CD4-positive, alpha-beta T cell treated with Interleukin-2 at 100 ng/mL for 4 hours (primary cell): ENCODE results near the gene CRACDL.
A peak's percentile ranks its signal among the peaks of the same experiment; 100 is the strongest.

ENCODE experiments used
- DNase-seq: peaks from one replicate; pipeline ENCODE4 v3.0.0-alpha.2; 2020; ENCODE audit warnings: low spot score

The CRACDL gene

DNA sequence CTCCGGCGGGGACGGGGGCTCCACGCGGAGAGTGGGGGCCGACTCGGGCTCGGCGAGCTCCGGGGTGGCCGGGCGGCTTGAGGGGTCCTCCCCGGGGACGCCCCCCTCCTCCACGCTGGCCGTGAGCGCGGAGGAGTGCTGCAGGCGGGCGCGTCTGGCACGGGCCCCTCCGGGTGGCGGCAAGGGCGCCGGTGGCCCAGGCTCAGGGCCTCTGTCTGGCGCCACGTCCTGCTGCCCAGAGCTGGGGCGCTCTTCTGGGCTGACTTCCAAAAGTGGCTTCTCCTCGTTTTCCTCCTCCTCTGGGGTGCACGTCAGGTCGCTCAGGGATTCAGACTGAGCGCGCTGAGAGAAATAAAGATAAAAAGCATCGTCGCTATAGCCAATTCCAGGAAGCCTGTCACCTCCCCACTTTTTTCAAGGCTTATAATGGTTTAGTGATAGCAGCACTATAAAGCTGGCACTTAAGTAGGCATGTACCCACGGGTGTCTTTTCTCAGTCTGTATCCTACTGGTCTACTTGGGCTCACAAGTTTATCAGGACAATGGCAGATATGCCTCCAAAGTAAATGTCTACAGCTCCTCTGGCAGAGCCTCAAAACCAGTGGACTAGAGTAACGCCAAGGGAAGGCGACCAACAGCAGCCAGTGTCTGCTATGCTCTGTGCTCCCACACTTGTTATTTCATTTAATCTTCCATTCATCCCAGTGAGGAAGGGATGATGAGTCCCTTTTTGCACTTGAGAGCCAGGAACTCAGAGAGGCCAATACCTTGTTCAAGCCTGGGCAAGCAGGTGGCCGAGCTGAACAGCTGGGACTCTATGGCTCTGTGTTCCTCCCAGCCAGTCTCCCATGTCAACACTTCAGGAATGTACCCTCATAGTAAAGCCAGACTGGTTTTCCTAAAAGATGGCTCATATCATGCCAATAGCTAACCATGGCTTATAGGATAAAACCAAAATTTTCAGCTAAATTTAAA lies 112.5 kb downstream of the CRACDL start:
- DNase-seq = no peak

DNA sequence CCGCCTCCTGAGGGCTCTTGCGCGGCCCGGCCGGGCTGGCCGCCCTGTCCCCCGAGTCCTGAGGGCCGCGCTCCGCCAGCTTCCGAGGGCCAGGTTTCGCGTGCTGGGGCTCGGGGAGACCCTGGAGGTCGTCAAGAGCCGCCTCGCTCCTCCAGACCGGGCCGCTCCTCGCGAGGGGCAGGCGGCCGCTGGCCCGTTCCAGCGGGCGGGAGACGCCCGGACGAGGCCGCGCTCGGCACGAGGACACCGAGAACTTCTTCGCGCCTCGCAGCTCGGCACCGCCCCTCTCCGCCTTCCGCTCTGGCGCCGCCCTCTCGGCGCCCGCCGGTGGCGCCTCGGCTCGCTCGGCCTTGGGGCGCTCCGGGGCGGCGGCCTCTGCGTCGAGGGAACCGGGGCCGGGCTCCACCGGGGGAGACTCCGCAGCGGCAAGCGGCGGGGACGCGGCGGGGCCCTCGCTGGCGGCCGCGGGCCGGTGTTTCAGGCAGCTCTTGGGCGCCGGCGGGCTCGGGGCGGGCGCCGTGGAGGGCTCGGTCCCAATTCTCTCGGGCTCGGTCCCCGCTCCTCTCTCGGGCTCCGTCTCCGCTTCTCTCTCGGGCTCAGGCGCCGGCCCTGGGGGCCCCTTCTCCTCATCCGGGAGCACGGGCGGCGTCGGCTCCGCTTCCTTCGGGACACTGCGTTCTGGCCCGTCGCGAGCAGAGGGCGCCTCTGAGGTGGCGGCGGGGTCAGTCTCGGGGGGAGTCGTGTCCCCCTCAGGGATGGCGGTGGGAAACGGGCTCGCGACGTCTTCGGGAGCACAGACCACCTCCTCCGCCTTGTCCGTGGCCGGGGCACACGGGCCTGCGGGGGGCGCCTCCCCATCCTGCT lies 113.5 kb downstream of the CRACDL start:
- peak; percentile 61 for DNase-seq

DNA sequence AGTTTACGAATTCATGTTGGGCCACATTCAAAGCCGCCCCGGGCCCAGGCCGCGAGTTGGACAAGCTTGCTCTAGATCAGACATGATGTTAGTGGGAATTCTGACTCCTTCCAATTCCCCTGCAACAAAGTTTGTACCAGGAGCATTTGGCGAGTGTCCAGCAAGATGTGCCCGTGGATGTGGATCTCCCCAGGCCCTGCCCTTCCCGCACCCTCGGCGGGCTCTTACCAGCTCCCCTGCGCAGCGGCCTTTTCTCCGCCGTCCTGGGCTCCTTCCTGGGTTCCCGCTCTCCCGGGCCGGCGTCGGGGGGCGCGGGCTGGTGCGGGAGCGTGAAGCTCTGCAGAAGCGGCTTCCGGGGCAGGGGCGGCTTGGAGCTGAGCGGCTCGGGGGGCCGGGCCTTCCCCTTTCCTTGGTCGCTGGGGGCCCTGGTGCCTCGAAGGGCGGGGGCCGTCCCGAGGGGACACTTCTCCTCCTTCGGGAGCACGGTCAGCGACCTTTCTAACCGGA lies 114.3 kb downstream of the CRACDL start:
- no peak for DNase-seq

DNA sequence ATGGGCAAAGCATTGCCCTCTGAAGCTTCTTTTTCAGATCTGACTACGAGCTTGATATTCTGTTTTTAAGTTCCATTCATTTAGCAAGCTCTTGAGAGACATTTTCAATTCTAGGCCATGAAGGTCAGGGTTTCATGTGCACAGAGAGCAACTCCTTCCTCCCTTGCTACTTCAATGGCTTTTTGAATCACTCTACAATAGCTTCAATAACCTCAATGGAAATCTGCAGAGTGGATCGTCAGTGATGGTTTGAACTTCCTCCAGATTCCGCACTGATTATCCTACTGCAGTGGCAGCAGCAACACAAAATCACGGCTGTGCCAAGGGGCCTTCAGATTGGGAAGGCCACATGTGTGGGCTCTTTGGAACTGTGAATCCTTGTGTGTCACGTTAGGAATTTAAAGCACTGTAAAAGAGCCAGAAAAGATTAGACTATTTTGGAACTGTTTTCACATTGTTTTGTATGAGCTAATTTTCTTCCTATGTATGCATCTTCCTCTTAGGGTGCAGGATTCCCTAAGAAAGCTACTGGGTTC lies 116.7 kb downstream of the CRACDL start:
- no peak for DNase-seq

DNA sequence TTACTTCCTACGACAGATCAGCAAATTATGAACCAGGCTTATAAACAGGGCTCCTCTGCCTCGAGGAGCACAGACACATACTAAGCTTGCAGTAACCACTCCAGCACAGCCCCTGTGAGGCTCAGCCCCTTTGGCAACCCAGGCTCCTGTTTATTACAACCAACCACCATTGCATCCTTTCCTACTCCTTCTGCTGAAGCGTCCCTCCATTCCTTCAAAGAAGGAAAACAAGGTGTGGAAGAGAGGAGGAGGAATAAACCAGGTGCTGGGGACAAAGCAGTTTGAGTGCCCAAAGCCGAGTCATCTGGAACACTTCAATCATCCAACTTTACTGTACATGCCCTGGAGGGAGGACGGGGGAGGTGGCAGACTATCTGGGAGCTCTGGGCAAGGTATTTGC lies 117.9 kb downstream of the CRACDL start:
- no peak for DNase-seq

DNA sequence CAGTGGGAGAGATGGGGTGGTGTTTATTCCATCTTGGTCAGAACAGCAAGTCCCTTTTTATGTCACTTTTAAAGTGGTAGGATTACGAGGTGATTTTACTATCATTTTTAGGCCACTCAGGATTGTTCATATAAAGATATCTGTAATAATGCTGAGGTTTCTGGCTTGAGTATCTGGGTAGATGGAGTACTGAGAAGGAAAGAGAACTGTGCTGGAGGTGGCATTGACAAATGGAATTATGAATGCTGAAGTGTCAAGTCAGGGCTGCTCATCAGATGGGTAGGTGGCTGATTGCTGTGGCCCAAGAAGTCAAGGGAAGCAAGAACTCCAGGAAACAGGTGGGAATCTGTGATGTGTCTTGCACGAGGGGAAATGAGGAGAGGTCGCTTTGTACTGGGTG lies 119.7 kb downstream of the CRACDL start:
- no peak for DNase-seq

DNA sequence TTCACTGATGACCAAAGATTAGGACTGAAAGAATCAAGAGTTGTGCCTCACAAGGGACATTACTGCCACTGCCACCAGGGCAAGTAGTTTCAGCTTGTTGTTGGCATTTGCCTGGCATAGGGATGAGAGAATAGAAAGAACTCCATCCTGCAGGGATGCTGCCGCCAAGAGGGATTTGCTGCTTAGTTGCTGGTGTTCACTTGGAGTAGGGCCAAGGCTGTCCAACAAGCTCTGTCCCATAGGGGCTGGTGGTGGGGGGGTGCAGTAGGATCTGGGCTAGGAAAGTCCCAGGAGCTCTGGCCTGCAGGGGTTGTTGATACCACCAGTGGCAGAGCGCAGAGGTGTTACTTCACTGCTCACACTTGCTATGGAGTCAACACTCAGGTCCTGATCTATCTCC lies 120.2 kb downstream of the CRACDL start:
- DNase-seq = no peak

DNA sequence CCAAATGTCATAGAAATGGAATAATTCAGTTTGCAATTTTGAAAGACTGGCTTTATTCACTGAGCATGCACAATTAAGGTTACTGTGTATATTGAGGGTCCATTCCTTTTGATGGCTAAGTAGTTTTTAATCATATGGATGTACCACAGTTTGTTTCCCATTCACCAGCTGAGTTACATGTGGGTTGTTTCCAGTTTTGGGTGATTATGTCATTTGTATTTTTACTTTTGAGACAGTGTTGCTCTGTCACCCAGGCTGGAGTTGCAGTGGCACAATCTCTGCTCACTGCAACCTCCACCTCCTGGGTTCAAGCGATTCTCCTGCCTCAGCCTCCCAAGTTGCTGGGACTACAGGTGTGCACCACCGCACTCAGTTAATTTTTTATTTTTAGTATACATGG lies 124.3 kb downstream of the CRACDL start:
- DNase-seq = no peak

DNA sequence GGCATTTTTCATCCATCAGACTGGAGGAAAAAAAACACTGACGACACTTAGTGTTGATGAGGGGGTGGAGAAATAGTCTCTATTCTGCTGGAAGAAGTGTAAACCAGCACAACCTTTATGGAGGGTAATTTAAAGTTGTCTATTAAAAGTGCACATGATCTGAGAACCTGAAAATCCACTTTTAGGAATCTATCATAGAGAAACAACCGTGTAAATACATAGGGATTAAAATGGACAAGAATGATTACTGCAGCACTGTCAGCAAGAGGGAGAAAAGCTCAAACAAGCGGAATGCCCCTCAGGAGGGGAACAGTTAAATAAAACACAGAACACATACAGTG lies 125.5 kb downstream of the CRACDL start:
- no peak for DNase-seq

DNA sequence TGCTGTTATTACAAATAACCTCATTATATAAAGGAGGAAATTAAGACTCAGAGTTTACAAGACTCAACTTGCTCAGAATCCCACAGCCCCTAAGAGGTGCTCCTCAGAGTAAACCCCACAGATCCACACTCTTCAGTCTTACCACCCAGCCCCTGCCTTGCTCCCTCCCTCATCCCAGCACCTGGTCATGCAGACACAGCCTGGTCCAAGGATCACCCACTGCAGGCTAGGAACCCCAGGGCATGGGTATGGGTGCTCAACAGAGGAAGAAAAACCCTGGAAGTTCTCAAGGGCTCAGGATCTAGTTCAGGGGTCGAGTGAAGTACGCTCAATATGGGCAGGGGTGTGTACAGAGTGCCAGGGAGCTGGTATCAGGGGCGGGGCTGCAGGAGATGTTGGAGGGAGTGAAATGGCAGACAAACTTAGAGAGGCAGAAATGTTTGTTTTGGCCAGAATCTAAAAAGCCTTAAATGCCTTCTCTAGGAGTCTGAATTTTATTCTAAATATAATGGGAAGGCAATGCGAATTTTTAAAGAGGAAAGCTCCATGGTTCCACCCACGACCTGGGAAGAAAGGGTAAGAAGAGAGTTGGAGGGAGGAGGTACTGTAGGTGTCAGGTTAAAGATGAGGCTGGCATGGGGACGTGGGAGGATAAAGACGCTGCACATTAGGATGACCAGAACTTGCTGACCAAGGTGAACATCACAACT lies 126.0 kb downstream of the CRACDL start:
- DNase-seq = no peak

DNA sequence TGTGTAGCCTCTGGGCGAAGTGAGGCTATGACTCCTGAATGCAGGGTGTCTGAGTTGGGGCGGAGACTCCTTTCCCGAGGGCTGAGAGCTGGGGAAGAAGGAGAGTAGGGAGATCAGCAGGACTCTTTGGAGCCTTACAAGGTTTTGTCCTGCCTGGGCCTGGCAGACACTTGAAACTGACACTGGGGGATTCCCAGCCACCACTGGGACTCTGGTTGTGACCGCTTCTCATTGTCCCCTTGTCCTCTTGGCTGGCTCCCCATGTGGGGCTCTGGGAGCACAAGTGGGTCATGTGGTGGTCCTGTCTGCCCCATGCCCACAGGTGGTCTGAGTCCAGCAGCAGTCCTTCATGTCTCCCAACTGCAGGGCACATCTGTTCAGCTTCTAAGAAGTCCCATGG lies 126.9 kb downstream of the CRACDL start:
- DNase-seq = no peak

DNA sequence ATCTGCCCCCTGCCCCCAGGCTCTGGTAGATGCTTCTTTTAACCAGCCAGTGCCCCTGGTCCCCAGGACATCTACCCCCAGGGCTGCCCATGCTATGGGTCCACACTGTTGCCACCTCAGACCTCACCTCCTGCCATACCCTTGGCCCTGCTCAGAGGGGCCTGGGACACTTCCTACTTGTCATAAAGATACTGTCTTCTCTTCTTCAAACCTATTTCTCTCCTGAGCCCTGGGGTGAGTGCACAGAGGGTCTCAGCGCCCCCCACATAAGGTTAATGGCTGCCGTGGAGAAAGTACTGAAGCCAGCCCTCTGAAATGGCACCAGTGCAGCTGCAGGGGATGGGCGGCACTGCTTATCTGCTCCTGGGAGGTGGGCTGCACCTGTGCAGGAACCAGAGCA lies 127.5 kb downstream of the CRACDL start:
- DNase-seq = no peak

DNA sequence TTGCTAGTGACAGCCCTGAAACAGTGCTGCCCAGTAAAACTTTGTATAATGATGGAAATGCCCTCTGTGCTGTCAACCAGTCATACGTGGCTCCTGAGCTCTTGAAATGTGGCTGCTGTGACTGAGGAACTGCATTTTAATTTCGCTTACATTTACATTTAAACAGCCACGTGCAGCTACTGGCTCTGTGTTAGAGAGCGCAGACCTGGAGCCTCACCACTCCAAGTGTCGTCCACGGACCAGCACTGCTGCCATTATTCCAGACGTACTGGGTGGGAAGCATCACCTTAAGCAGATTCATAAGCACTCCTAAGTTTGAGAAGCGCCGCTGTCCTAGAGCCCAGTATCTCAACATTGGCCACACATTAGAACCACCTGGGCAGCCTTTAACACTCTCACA lies 128.1 kb downstream of the CRACDL start:
- DNase-seq = no peak

DNA sequence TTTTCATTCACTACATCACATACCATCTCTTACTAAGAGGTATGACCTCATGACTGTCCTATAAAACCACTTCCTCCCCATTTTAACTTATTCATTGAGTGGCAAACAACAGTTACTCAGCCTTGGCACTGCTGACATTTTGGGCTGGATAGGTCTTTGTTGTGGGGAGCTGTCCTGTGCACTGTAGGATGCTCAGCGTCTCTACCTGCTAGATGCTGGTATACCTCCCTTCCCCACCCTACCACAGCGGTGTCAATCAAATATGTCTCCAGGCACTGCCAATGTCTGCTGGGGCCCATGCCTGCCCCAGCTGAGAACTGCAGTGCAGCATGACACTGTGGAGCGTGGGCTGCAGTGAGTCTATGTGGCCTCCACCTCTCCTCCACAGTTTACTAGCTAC lies 128.8 kb downstream of the CRACDL start:
- peak; percentile 59 for DNase-seq

DNA sequence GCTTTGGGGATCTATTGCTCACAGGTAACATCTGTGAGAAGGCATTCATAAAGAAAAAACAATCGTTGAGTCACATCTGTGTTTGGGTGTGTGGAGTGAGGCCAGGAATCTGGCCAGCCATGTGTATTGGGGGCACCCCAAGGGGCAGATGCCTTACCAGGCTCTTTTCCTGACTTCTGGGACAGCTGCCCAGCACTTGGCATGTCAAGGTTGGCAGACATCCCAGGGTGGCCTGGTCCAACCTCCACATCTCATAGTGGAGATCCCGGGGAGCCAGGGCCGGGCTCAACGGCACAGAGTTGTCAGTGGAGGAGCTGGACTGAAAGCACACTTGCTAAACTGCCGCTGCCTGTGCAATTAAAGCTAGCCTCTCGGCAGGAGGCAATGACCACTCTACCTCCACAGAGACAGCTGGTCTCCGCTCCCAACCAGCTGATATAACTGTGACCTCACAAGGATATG lies 129.8 kb downstream of the CRACDL start:
- no peak for DNase-seq

DNA sequence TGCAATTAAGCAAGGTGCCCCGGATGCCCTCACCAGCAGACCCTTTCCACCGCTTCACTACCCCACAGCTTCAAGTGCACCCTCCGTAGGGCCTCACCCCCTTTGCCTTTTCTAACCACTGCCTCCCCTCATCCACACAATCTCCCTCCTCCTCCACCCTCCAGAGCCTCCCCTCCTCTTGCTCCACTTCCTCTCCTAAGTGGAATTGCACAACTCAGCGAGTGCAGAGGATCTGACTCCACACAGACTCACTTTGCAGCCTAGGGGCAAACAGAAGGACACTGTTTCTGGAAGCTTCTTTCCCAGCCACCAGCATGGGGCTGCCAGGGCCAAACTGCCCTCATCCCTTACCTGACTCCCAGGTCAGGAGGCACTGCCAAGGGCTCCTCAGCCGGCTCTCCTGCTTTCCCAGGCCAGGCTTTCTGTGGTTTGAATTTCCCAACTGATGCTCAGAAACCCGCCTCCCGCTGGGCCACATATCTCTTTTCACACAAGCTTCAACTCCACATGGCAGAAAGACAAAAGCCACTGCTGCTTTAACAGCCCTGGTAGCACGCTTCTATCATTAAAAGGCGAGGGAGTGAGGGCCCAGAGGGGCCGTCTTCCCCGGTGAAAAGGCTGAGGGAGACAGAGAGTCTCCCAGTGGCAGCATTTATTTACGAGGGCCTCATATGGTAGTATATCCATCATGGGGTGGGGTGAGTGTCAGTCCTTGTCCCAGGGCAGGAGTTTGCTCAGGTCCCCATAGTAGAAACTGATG lies 130.4 kb downstream of the CRACDL start:
- no peak for DNase-seq

DNA sequence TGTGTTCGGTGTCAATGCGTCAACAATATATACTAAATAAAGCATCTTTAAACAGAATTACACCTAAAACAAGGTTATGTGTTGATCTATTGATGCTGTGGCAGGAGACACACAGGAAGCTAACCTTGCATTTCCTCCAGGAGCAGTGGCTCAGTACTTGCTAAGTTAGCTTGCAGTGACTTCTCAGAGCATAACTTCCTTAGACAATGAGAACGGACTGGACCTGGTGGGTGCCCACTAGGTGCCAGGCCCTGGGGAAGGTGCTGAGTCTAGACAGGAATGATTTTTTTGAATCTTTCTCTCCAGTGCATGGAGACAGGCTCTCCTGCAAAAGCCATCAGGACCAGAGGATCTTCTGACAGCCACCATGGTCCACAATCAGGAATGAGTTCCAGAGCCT lies 131.3 kb downstream of the CRACDL start:
- no peak for DNase-seq

DNA sequence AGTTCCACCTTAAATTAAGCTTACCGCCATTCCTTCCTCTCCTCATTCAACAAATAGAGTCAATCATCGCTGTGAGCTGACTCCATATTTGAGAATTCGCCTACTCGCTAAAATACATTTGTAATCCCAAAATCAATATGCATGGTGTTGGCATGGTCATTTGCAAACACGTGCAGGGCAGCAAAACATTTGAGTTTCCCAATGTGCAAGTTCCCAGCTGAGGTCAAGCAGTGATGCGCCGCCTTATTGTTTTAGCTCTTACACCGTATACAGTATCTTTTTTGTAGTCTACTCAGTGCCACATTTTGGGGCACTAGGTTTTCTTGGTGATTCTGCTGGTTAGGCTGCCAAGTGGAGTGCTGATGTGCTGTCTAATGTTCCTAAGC lies 131.8 kb downstream of the CRACDL start:
- no peak for DNase-seq

DNA sequence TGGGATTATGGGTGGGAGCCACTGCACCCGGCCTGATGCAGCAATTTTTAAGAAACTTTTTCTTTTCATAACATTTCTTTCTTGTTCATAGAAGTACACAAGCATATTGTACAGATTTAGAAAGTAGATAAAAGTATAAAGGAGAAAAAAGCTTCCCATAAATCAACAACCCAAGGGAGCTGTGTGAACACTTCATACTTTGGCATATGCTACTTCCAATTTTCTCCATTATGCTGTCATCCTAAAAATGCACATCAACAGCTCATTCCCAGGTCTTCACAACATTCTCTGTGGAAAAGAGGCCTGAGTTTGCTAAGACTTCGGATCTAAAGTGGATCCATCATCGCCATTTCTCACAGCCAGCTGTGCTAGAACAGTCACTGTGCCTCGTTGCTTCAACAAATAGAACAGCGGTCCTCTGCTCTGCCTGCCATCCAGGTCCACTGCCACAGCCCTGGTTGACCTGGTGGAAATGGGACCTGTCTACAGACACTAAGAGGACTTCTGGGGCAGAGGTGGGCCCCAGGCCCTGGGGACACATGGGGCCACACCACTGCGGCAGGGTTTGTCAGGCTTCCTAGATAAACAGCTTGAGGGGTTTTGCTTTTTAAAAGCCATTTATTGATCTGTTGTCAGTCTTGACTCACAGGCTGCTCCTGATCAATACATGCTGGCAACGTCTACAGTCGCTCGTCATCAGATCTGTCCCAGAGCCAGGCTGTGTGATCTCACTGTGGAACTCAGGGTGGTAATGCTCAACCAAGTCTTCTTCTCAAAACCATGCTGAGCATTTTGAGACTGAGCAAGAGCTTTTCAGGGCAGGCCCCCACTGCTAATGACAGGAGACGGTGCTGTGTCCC lies 132.4 kb downstream of the CRACDL start:
- DNase-seq = no peak

DNA sequence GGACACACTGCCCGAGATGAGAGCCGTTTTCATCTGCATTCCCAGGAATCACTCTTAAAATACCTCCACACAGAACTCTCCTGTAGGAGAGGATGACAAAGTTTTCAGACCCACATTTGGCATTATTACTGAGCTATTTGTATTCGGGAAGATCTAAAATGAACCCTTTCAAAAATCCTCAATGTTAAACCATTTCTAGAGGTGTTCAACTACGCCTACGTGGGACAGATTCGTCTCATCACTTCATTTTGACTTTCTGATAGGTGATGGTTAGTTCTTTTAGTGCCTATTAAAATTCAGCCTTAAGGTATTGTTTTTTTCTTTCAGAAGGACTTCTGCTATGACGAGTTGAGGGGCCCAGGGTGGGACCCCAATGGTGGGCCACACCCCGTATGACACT lies 133.7 kb downstream of the CRACDL start:
- DNase-seq = no peak
